GM12873 (cell line): ENCODE results near the gene EPS8.

Experiments used
- CTCF ChIP-seq: IDR thresholded peaks from 2 replicates; pipeline ENCODE4 v1.5.1; 2012; ENCODE audit warnings: low read depth, mild to moderate bottlenecking, moderate library complexity, low read length, control low read depth; ENCODE audit not compliant: insufficient read depth; ENCODE audit errors: missing control alignments

Gene EPS8

DNA sequence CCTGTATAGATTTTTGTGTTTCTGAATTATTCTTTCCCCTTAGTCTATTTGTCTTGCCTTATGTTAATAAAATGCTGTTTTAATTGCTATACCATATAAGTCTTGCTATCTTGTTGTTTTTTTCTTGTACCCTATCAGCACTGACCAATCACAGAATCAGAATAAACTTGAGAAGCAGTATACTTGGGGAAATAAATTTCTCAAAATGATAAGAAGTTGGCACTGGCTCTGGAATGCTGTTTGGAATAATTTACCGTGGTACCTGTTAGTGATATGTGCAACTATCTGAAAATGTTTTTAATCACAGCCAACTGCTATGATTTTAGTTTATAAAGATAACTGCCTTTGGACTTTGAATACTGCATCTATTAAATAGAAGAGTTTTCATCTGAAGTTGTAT, 37.9 kb upstream of the EPS8 start:
- TF ChIP-seq CTCF = no peak

- no peak for TF ChIP-seq CTCF
Measured at GRCh38 chr12:15824516-15824915, 35.3 kb upstream of the EPS8 start.

GRCh38 chr12:15823360-15824128, 34.4 kb upstream of the EPS8 start:
- TF ChIP-seq CTCF = no peak

DNA sequence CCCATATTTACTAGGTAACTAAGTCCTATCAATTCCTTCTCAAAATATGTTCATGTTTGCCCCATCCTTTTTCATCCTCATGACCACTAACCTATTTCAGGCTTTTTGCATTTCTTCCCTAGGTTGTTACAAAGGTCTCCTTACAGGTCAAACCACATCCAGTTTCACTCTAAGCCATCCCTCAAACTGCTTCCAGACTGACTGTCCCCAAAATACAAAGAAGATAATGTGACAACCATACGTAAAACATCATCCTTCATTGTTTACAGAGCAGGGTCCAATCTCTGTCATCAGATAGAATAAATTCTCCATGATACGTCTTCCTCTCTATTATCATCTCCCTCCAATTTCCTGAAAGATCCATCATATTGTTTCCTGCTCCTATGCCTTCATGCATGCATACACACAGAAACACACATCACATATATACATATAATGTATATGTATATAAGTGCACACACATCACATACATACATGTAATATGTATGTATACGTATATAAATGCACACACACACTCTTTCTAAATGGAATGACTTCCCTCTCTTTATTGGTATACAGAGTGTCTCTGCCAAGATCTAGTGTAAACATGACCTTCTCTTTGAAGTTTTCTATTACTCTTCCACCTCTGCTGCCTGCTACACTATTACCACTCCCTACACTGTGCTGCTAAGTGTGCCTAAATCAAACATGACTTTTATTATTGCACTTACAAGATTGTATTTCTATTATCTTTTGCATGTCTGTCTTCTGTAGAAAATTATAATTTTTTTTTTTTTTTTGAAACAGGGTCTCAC, 30.7 kb upstream of the EPS8 start:
- TF ChIP-seq CTCF = no peak

DNA sequence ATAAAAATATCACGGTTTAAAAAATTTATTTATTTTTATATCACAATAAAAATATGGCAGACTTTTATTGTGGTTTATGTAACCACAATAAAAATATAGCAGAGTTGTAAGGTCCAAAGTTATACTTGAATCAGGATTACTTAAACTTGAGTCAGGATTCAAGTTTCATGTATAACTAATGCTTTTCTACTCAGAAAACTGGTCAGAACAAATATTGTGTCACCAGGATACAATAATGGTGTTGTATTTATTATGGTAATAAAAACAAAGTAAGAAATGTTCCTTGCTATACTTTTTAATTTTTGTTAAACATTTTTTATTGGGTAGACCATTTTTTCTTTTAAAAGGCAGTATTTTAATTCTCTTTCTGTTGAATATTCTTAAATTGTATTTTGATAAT, 29.2 kb upstream of the EPS8 start:
- TF ChIP-seq CTCF = no peak

GRCh38 chr12:15815730-15816129, 26.5 kb upstream of the EPS8 start:
- TF ChIP-seq CTCF = no peak
